H1 (cell line): ENCODE measurements around the gene COL26A1. TPM values are rescaled to one million over a fixed set of nuclear protein-coding genes. Genes with fewer than 3 reads are reported as not detected.

Source experiments
- CTCF ChIA-PET: fragments of 300-600 bp; sonication (Branson Sonifier 250); formaldehyde crosslinking; loops from one replicate; lab custom pipeline; 2021; ENCODE audit not compliant: partially characterized antibody; lab: Charles Lee
- POLR2A ChIA-PET: fragments of 300-600 bp; sonication (Branson Sonifier 250); formaldehyde crosslinking; loops from one replicate; lab custom pipeline; 2021; ENCODE audit warnings: inconsistent platforms; ENCODE audit not compliant: partially characterized antibody; lab: Charles Lee
- DNase-seq, 2 experiments: peaks; one replicate each; pipeline versions ENCODE4 v3.0.0 to v3.0.0-alpha.2; 2010 to 2022; ENCODE audit warnings: low spot score in 2 of 2, low read depth in 1 of 2, mixed read lengths in 1 of 2
- FAIRE-seq: peaks from 2 replicates; lab custom pipeline; 2011; peaks lifted over from hg19 to GRCh38; lab: Jason Lieb, UNC
- H2AFZ ChIP-seq: 2 replicates; pipeline ENCODE4 v1.8.1; 2012; ENCODE audit warnings: low read length, inconsistent platforms
- H2AK5ac ChIP-seq: 2 replicates; pipeline ENCODE4 v1.6.1; 2013; ENCODE audit warnings: low read depth, low read length
- H2BK120ac ChIP-seq: replicated peaks from 2 replicates; pipeline ENCODE3; 2013; ENCODE audit warnings: low read depth, low read length, inconsistent platforms
- H2BK12ac ChIP-seq: 2 replicates; pipeline ENCODE4 v1.6.1; 2013; ENCODE audit warnings: low read depth, low read length
- H2BK15ac ChIP-seq: 2 replicates; pipeline ENCODE4 v1.6.1; 2013; ENCODE audit warnings: low read length
- H2BK20ac ChIP-seq: 2 replicates; pipeline ENCODE4 v1.6.1; 2013; ENCODE audit warnings: low read length
- H2BK5ac ChIP-seq: 2 replicates; pipeline ENCODE4 v1.6.1; 2013; ENCODE audit warnings: low read depth, low read length
- H3K14ac ChIP-seq: 2 replicates; pipeline ENCODE4 v1.6.1; 2013; ENCODE audit warnings: inconsistent platforms; ENCODE audit not compliant: insufficient read length
- H3K18ac ChIP-seq: 2 replicates; pipeline ENCODE4 v1.6.1; 2013; ENCODE audit warnings: low read length; ENCODE audit errors: extremely low read depth
- H3K23ac ChIP-seq: 2 replicates; pipeline ENCODE4 v1.6.1; 2013; ENCODE audit warnings: inconsistent platforms; ENCODE audit not compliant: insufficient read length
- H3K23me2 ChIP-seq: 2 replicates; pipeline ENCODE4 v1.6.1; 2013; ENCODE audit warnings: low read depth, low read length
- H3K27ac ChIP-seq: 2 replicates; pipeline ENCODE4 v1.6.1; 2011; ENCODE audit warnings: low read depth, low read length, inconsistent platforms
- H3K27me3 ChIP-seq, 4 experiments: replicated peaks in 1 of 4; 1 replicate in 1 of 4; 2 replicates in 3 of 4; pipeline versions ENCODE4 v1.6.1 to v1.8.1; 2011 to 2013; ENCODE audit warnings: low read length in 3 of 4, mild to moderate bottlenecking in 3 of 4, inconsistent platforms in 2 of 4, mixed read lengths in 2 of 4, moderate library complexity in 1 of 4; ENCODE audit not compliant: control insufficient read depth in 3 of 4, insufficient read depth in 3 of 4; ENCODE audit errors: extremely low read depth in 1 of 4
- H3K36me3 ChIP-seq, 4 experiments: 2 replicates each; pipeline versions ENCODE4 v1.6.1 to v1.8.1; 2011 to 2013; ENCODE audit warnings: mild to moderate bottlenecking in 4 of 4, low read length in 3 of 4, moderate library complexity in 2 of 4, control low read depth in 1 of 4, inconsistent platforms in 1 of 4; ENCODE audit not compliant: insufficient read depth in 4 of 4, control insufficient read depth in 2 of 4
- H3K4ac ChIP-seq: replicated peaks from 2 replicates; pipeline ENCODE3; 2013; ENCODE audit warnings: low read length, low read depth, mixed read lengths, inconsistent platforms; ENCODE audit not compliant: insufficient read length
- H3K4me1 ChIP-seq, 4 experiments: replicated peaks in 1 of 4; 1 replicate in 1 of 4; 2 replicates in 3 of 4; pipeline versions ENCODE4 v1.6.1 to v1.8.1; 2011 to 2013; ENCODE audit warnings: low read length in 3 of 4, inconsistent platforms in 2 of 4, mixed read lengths in 1 of 4; ENCODE audit not compliant: insufficient read depth in 4 of 4, control insufficient read depth in 3 of 4
- H3K4me2 ChIP-seq, 2 experiments: 2 replicates each; pipeline versions ENCODE4 v1.6.1 to v1.8.1; 2011 to 2013; ENCODE audit warnings: low read depth in 2 of 2, low read length in 2 of 2, control low read depth in 1 of 2, inconsistent platforms in 1 of 2, mild to moderate bottlenecking in 1 of 2; ENCODE audit not compliant: insufficient read depth in 1 of 2
- H3K4me3 ChIP-seq, 4 experiments: fragments of 200-600, 300-600 bp in 1 of 4; sonication (generic), shearing (Covaris generic), sonication (Bioruptor Twin) in 1 of 4; 2 replicates each; pipeline versions ENCODE4 v1.5.1 to v1.8.1; 2011 to 2016; ENCODE audit warnings: low read length in 4 of 4, low read depth in 3 of 4, control low read depth in 2 of 4, inconsistent platforms in 2 of 4, mild to moderate bottlenecking in 2 of 4, mixed read lengths in 1 of 4, moderate library complexity in 1 of 4; ENCODE audit not compliant: insufficient read depth in 2 of 4; ENCODE audit errors: extremely low read depth in 1 of 4
- H3K56ac ChIP-seq: replicated peaks from 2 replicates; pipeline ENCODE3; 2013; ENCODE audit warnings: low read depth, mild to moderate bottlenecking, mixed read lengths, low read length, inconsistent platforms; ENCODE audit not compliant: insufficient read length
- H3K79me1 ChIP-seq: 2 replicates; pipeline ENCODE4 v1.6.1; 2013; ENCODE audit warnings: low read depth, low read length, control low read depth
- H3K79me2 ChIP-seq, 2 experiments: 2 replicates each; pipeline versions ENCODE4 v1.6.1 to v1.8.1; 2012 to 2013; ENCODE audit warnings: low read length in 2 of 2, mild to moderate bottlenecking in 2 of 2, inconsistent platforms in 1 of 2; ENCODE audit not compliant: insufficient read depth in 2 of 2, control insufficient read depth in 1 of 2
- H3K9ac ChIP-seq, 4 experiments: replicated peaks in 1 of 4; 1 replicate in 1 of 4; 2 replicates in 3 of 4; pipeline versions ENCODE4 v1.6.1 to v1.8.1; 2011 to 2013; ENCODE audit warnings: low read depth in 3 of 4, low read length in 3 of 4, control low read depth in 2 of 4, mild to moderate bottlenecking in 2 of 4, moderate library complexity in 2 of 4, inconsistent platforms in 1 of 4; ENCODE audit errors: extremely low read depth in 1 of 4
- H3K9me3 ChIP-seq, 2 experiments: 2 replicates each; pipeline versions ENCODE4 v1.6.1 to v1.8.1; 2012 to 2013; ENCODE audit warnings: mild to moderate bottlenecking in 2 of 2, moderate library complexity in 2 of 2, control low read depth in 1 of 2, inconsistent platforms in 1 of 2, low read depth in 1 of 2, low read length in 1 of 2, mixed read lengths in 1 of 2; ENCODE audit not compliant: insufficient read depth in 2 of 2
- H4K20me1 ChIP-seq, 2 experiments: replicated peaks in 1 of 2; 2 replicates each; pipeline versions ENCODE3 to v1.8.1; 2011 to 2013; ENCODE audit warnings: inconsistent platforms in 2 of 2, low read length in 2 of 2, mild to moderate bottlenecking in 1 of 2; ENCODE audit not compliant: insufficient read depth in 2 of 2, control insufficient read depth in 1 of 2
- H4K5ac ChIP-seq: 2 replicates; pipeline ENCODE4 v1.6.1; 2013; ENCODE audit warnings: low read length, low read depth, mixed read lengths, inconsistent platforms; ENCODE audit not compliant: insufficient read length
- H4K8ac ChIP-seq: 2 replicates; pipeline ENCODE4 v1.8.0; 2013; ENCODE audit warnings: mild to moderate bottlenecking, moderate library complexity, low read length, inconsistent platforms; ENCODE audit not compliant: insufficient read depth; ENCODE audit errors: extremely low read depth
- H4K91ac ChIP-seq: replicated peaks from 2 replicates; pipeline ENCODE3; 2013; ENCODE audit warnings: low read length, mixed read lengths, inconsistent platforms; ENCODE audit not compliant: insufficient read length
- ATF3 ChIP-seq: IDR thresholded peaks from 2 replicates; pipeline ENCODE4 v1.6.1; 2011; ENCODE audit warnings: low read depth, mild to moderate bottlenecking, low read length; ENCODE audit not compliant: insufficient read depth
- BACH1 ChIP-seq: IDR thresholded peaks from 2 replicates; pipeline ENCODE4 v1.6.1; 2012; ENCODE audit warnings: low read length, improper control_type of control experiment
- KDM1A ChIP-seq: fragments of 200-600, 300-600 bp; sonication (generic); IDR thresholded peaks from 2 replicates; pipeline ENCODE4 v1.7.1; 2016; ENCODE audit warnings: mild to moderate bottlenecking, low read length, borderline replicate concordance
- KDM5A ChIP-seq: fragments of 200-600 bp; IDR thresholded peaks from 2 replicates; pipeline ENCODE4 v1.7.1; 2012; ENCODE audit warnings: mild to moderate bottlenecking, low read length, inconsistent platforms, mixed read lengths
- SRF ChIP-seq: IDR thresholded peaks from 2 replicates; pipeline ENCODE4 v1.6.1; 2011; ENCODE audit warnings: mild to moderate bottlenecking, low read depth, low read length, moderate library complexity
- TEAD4 ChIP-seq: IDR thresholded peaks from 2 replicates; pipeline ENCODE4 v1.6.1; 2012; ENCODE audit warnings: low read depth, low read length, inconsistent platforms, mixed read lengths
- WGBS, 2 experiments: shearing (Covaris generic) in 1 of 2; methylation state at CpG; one replicate each; pipeline versions ENCODE4 v1.1.6 to v1.1.7; 2013 to 2015; ENCODE audit warnings: low lambda C conversion rate in 2 of 2, mixed read lengths in 2 of 2, inconsistent platforms in 1 of 2, low coverage in 1 of 2, missing lambda C conversion rate in 1 of 2; ENCODE audit not compliant: insufficient replicate concordance in 2 of 2, insufficient coverage in 1 of 2, insufficient read length in 1 of 2; ENCODE audit errors: extremely low coverage in 1 of 2, missing lambda C conversion rate in 1 of 2; 5-methylcytosine and 5-hydroxymethylcytosine counted together
- polyA plus RNA-seq, 7 experiments: library from polyadenylated mRNA; depleted of rRNA in 3 of 7; stranded (reverse) in 5 of 7; unstranded in 2 of 7; fragments of >200 nt in 5 of 7; fragments of 200-250 nt in 2 of 7; gene quantifications; 1 replicate in 5 of 7; 2 replicates in 1 of 7; 4 replicates in 1 of 7; pipeline versions ENCODE4 v1.2.1 to v1.2.3, GENCODE V29; 2011 to 2013; ENCODE audit warnings: missing spikeins in 2 of 7, mixed read lengths in 2 of 7
- total RNA-seq: library from RNA; stranded (reverse); fragmentation: NEBNext Ultra II Directional; extraction: Animal tissue kit (Norgen Biotek cat#: 25700); gene quantifications from 2 replicates; pipeline ENCODE4 v1.2.1, GENCODE V29; 2021

Gene COL26A1
- total and polyA plus RNA-seq, 2 of the 8 experiments (the other 6 are each of a cell fraction or from before 2014, with no cell fraction given): 51.1 to 68.8 TPM

GRCh38 chr7:101517304-101517703, 154.6 kb downstream of the COL26A1 start:
- no peak for FAIRE-seq
- Histone ChIP-seq H4K91ac (no peak overlapping the region), H3K23ac (no peak overlapping the region), H3K27ac (no peak overlapping the region), H2BK20ac (no peak overlapping the region), H2BK120ac (no peak overlapping the region), H2BK12ac (no peak overlapping the region), H2BK15ac (no peak overlapping the region), H4K5ac (no peak overlapping the region), H3K36me3 (no peaks in the 10 kb centered on the region), H3K4me3 (no peak overlapping the region), H3K23me2 (no peaks in the 10 kb centered on the region), H4K20me1 (peaks cover 1 to 6% of the 10 kb centered on the region in 2 experiments), H2BK5ac (no peak overlapping the region), H3K4ac (no peak overlapping the region), H3K9ac (no peak overlapping the region), H3K9me3 (no peaks in the 10 kb centered on the region), H3K18ac (no peak overlapping the region), H3K56ac (no peak overlapping the region), H3K79me2 (no peaks in the 10 kb centered on the region), H2AK5ac (no peak overlapping the region), H3K79me1 (no peaks in the 10 kb centered on the region), H2AFZ (no peak overlapping the region), H3K14ac (no peak overlapping the region), H3K4me2 (no peak overlapping the region), H3K27me3 (no peaks in the 10 kb centered on the region), H3K4me1 (peaks cover 0 to 7% (median 2%) of the 10 kb centered on the region in 4 experiments; a peak in 3 of 7 replicates), H4K8ac (no peak overlapping the region)
- ChIA-PET POLR2A (interaction anchor here (0.6 to 1.3 kb wide), 2 partner anchors 79 to 196 kb away, joined by 3 to 4 read pairs; partner anchors contain the start of gene IFT22), CTCF (interaction anchor here (0.7 to 7.6 kb wide), 12 partner anchors 9 to 755 kb away, joined by 3 to 70 read pairs (median 3); partner anchors contain the start of gene FIS1)
- no peak for TF ChIP-seq KDM5A
- no peak for TF ChIP-seq KDM1A
- TF ChIP-seq ATF3: no peak
- TF ChIP-seq TEAD4: no peak
- no peak for TF ChIP-seq BACH1
- TF ChIP-seq SRF: no peak
- no peak for DNase-seq
- WGBS, 2 experiments: 83% methylated on average over 10 of the region's 10 CpGs; no CpG with 5 or more reads in 1 of the 2 experiments
